HEK293T (cell line): ENCODE measurements around the gene SLC5A10.
A peak's percentile ranks its signal among the peaks of the same experiment; 100 is the strongest.

Experiments used
- CTCF ChIA-PET: fragments of 350-600 bp; formaldehyde crosslinking; extraction: SDS; loops from one replicate; lab custom pipeline; 2021; ENCODE audit warnings: antibody characterized with exemption, inconsistent platforms; lab: Yijun Ruan, JAX
- POLR2A ChIA-PET: fragments of 350-600 bp; formaldehyde crosslinking; extraction: SDS; loops from one replicate; lab custom pipeline; 2020; ENCODE audit warnings: antibody characterized with exemption, inconsistent platforms; lab: Yijun Ruan, JAX
- DNase-seq: peaks from one replicate; pipeline ENCODE4 v3.0.0; 2012; ENCODE audit warnings: mixed read lengths; ENCODE audit errors: extremely low spot score
- ARNT ChIP-seq: fragments of 450-650 bp; IDR thresholded peaks from 2 replicates; pipeline ENCODE4 v1.6.1; 2017; ENCODE audit warnings: mild to moderate bottlenecking
- BHLHE40 ChIP-seq: fragments of 450-650 bp; IDR thresholded peaks from 2 replicates; pipeline ENCODE4 v1.6.1; 2016; ENCODE audit warnings: mild to moderate bottlenecking, moderate library complexity, borderline replicate concordance
- CTBP1 ChIP-seq: fragments of 450-650 bp; IDR thresholded peaks from 2 replicates; pipeline ENCODE4 v1.6.1; 2016; ENCODE audit warnings: borderline replicate concordance
- ELF4 ChIP-seq: fragments of 450-650 bp; IDR thresholded peaks from 2 replicates; pipeline ENCODE4 v1.6.1; 2017; ENCODE audit warnings: antibody characterized with exemption
- FOXA1 ChIP-seq: fragments of 450-650 bp; IDR thresholded peaks from 2 replicates; pipeline ENCODE4 v1.6.1; 2016; ENCODE audit warnings: mild to moderate bottlenecking
- FOXK2 ChIP-seq: fragments of 450-650 bp; IDR thresholded peaks from 2 replicates; pipeline ENCODE4 v1.6.1; 2016; ENCODE audit warnings: mild to moderate bottlenecking
- FOXM1 ChIP-seq: fragments of 450-650 bp; IDR thresholded peaks from 2 replicates; pipeline ENCODE4 v1.6.1; 2017; ENCODE audit warnings: mild to moderate bottlenecking, borderline replicate concordance
- HDGF ChIP-seq: fragments of 450-650 bp; IDR thresholded peaks from 2 replicates; pipeline ENCODE4 v1.6.1; 2017; ENCODE audit warnings: antibody characterized with exemption, borderline replicate concordance
- L3MBTL2 ChIP-seq: fragments of 450-650 bp; conservative IDR thresholded peaks from 2 replicates; pipeline ENCODE4 v1.6.1; 2016; ENCODE audit warnings: mild to moderate bottlenecking
- LEF1 ChIP-seq: fragments of 450-650 bp; IDR thresholded peaks from 2 replicates; pipeline ENCODE4 v1.6.1; 2017; ENCODE audit warnings: mild to moderate bottlenecking, borderline replicate concordance
- NFRKB ChIP-seq: fragments of 450-650 bp; IDR thresholded peaks from 2 replicates; pipeline ENCODE4 v1.6.1; 2016; ENCODE audit warnings: mild to moderate bottlenecking, moderate library complexity
- PKNOX1 ChIP-seq: fragments of 450-650 bp; IDR thresholded peaks from 2 replicates; pipeline ENCODE4 v1.6.1; 2016
- SP1 ChIP-seq: fragments of 450-650 bp; IDR thresholded peaks from 2 replicates; pipeline ENCODE4 v1.6.1; 2017
- SUZ12 ChIP-seq: fragments of 450-650 bp; IDR thresholded peaks from 2 replicates; pipeline ENCODE4 v1.6.1; 2016; ENCODE audit warnings: mild to moderate bottlenecking
- TARDBP ChIP-seq: fragments of 450-650 bp; IDR thresholded peaks from 2 replicates; pipeline ENCODE4 v1.6.1; 2016
- ZNF384 ChIP-seq: fragments of 450-650 bp; IDR thresholded peaks from 2 replicates; pipeline ENCODE4 v1.6.1; 2016

The SLC5A10 gene

GRCh38 chr17:19004421-19005136, 52.6 kb downstream of the SLC5A10 start, which contains the start of gene FAM83G:
Gene FAM83G, minus strand, starts transcription at chr17:19004764. Its CDS starts 723 bp downstream, at chr17:19004041.
- DNase-seq: peak; percentile 53
- ChIA-PET POLR2A (interaction anchor here (1.0 to 1.5 kb wide), 9 partner anchors 8 to 44 kb away, joined by 3 to 8 read pairs (median 4); no protein-coding TSS in a partner anchor), CTCF (interaction anchor here (1.7 kb wide), 1 partner anchor 44 kb away, joined by 6 read pairs; no protein-coding TSS in a partner anchor)
- TF ChIP-seq ARNT (no peak), FOXM1 (0 out of 2 replicates have a peak, but pooled peaks have one; percentile 43)

GRCh38 chr17:19005137-19005773, 53.3 kb downstream of the SLC5A10 start:
- CTCF ChIA-PET: interaction anchor here (1.7 kb wide), 1 partner anchor 44 kb away, joined by 6 read pairs; no protein-coding TSS in a partner anchor
- POLR2A ChIA-PET: interaction anchor here (1.0 to 1.5 kb wide), 7 partner anchors 8 to 44 kb away, joined by 3 to 8 read pairs (median 4); no protein-coding TSS in a partner anchor
- TF ChIP-seq ELF4 (no peak), CTBP1 (no peak), TARDBP (no peak), HDGF (no peak), PKNOX1 (no peak), NFRKB (no peak), SUZ12 (no peak), L3MBTL2 (no peak), FOXK2 (no peak), FOXA1 (no peak), ARNT (no peak), ZNF384 (no peak)
- DNase-seq: no peak

GRCh38 chr17:19005789-19006430, 53.9 kb downstream of the SLC5A10 start:
- POLR2A ChIA-PET: interaction anchor here (1.5 kb wide), 1 partner anchor 17 kb away, joined by 6 read pairs; no protein-coding TSS in a partner anchor
- CTCF ChIA-PET: no interaction called here

GRCh38 chr17:19006698-19007097, 54.7 kb downstream of the SLC5A10 start:
- ChIA-PET CTCF (no interaction called here), POLR2A (no interaction called here)
- no peak for DNase-seq
- TF ChIP-seq SP1 (no peak), ZNF384 (no peak), PKNOX1 (no peak), ARNT (no peak), FOXK2 (no peak), SUZ12 (no peak), FOXA1 (no peak), FOXM1 (no peak), BHLHE40 (no peak), HDGF (no peak), TARDBP (no peak), ELF4 (no peak), NFRKB (no peak), L3MBTL2 (no peak), CTBP1 (no peak), LEF1 (no peak)

More at GRCh38 chr17:19005789-19006430, 53.9 kb downstream of the SLC5A10 start:
- no peak for TF ChIP-seq SP1
- no peak for TF ChIP-seq CTBP1
- no peak for TF ChIP-seq PKNOX1
- no peak for TF ChIP-seq NFRKB
- no peak for DNase-seq

GRCh38 chr17:19009970-19010369, 58.0 kb downstream of the SLC5A10 start:
- no peak for DNase-seq
- ChIA-PET POLR2A (no interaction called here), CTCF (no interaction called here)
- no peak for TF ChIP-seq LEF1
- TF ChIP-seq PKNOX1: no peak
- no peak for TF ChIP-seq FOXM1
- TF ChIP-seq NFRKB: no peak
- no peak for TF ChIP-seq SUZ12
- no peak for TF ChIP-seq HDGF
- no peak for TF ChIP-seq BHLHE40
- no peak for TF ChIP-seq FOXK2
- no peak for TF ChIP-seq ZNF384
